ENCODE data around the gene GTF3C6. TPM values are rescaled to one million over a fixed set of nuclear protein-coding genes. Genes with fewer than 3 reads are reported as not detected.

Gene GTF3C6
- total RNA-seq, 1 experiment from 2014 or later = 199 TPM

DNA sequence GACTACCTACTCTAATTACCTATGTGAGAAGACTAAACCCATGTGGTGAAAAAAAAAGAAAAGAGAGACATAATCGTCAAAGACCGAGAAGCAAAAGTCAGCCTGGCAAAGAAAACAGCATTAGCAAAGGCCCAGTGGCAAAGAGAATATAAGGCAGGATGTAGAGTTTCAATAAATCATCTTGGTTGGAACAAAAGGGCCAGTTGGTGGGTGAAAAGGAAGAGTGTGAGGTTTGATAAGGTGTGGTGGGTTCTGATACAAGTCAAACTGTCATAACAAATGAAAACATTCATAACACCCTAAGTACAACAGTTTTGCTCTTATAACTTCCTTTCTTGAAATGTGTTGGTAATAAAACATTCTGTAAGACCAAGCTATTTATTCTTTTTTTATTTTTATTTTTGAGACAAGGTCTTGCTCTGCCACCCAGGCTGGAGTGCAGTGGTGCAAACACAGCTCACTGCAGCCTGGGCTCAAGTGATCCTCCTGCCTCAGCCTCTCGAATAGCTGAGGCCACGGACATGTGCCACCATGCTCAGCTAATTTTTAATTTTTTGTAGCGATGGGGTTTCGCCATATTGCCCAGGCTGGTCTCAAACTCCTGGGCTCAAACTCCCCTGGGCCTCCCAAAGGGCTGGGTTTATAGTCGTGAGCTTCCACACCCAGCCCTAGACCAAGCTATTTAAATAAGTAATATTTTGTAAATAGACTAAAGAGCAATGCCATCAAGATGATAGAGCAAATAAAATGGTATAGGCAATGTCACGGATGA is 18.9 kb upstream of the GTF3C6 start:
- no peaks in the 10 kb centered on the region for H3K9me3 ChIP-seq (ENCODE audit: low read depth, low read length, poor library complexity, severe bottlenecking)
- no peak for DNase-seq (ENCODE audit: low spot score)
- no peaks in the 10 kb centered on the region for H3K36me3 ChIP-seq (ENCODE audit: insufficient read depth, low read length, poor library complexity, severe bottlenecking)
- H3K4me3 ChIP-seq (ENCODE audit: low read depth, low read length, poor library complexity, severe bottlenecking) = no peak overlapping the region
- no peak for TF ChIP-seq EZH2 (IDR thresholded peaks at IDR 0.05; ENCODE audit: borderline replicate concordance, low read depth, low read length, poor library complexity, severe bottlenecking)
- TF ChIP-seq, protein P1, sequence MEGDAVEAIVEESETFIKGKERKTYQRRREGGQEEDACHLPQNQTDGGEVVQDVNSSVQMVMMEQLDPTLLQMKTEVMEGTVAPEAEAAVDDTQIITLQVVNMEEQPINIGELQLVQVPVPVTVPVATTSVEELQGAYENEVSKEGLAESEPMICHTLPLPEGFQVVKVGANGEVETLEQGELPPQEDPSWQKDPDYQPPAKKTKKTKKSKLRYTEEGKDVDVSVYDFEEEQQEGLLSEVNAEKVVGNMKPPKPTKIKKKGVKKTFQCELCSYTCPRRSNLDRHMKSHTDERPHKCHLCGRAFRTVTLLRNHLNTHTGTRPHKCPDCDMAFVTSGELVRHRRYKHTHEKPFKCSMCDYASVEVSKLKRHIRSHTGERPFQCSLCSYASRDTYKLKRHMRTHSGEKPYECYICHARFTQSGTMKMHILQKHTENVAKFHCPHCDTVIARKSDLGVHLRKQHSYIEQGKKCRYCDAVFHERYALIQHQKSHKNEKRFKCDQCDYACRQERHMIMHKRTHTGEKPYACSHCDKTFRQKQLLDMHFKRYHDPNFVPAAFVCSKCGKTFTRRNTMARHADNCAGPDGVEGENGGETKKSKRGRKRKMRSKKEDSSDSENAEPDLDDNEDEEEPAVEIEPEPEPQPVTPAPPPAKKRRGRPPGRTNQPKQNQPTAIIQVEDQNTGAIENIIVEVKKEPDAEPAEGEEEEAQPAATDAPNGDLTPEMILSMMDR (conservative IDR thresholded peaks at IDR 0.05; ENCODE audit: low read depth, low read length) = no peak
- BruUV-seq (replicated peaks) = no TSS peak
- H3K27me3 ChIP-seq (replicated peaks; ENCODE audit: insufficient read depth, low read depth, low read length, poor library complexity) = no peaks in the 10 kb centered on the region
- ChIA-PET POLR2A (ENCODE audit: low non-redundant PET) (no interaction called here), CTCF (no interaction called here)
- no peaks in the 10 kb centered on the region for H3K4me1 ChIP-seq (ENCODE audit: insufficient read depth, low read length, poor library complexity, severe bottlenecking)
- intact Hi-C loops (cut with micrococcal nuclease; ENCODE audit: unreplicated experiment) = no loop called here
- H3K27ac ChIP-seq (ENCODE audit: low read depth, low read length, poor library complexity, severe bottlenecking) = no peak overlapping the region

DNA sequence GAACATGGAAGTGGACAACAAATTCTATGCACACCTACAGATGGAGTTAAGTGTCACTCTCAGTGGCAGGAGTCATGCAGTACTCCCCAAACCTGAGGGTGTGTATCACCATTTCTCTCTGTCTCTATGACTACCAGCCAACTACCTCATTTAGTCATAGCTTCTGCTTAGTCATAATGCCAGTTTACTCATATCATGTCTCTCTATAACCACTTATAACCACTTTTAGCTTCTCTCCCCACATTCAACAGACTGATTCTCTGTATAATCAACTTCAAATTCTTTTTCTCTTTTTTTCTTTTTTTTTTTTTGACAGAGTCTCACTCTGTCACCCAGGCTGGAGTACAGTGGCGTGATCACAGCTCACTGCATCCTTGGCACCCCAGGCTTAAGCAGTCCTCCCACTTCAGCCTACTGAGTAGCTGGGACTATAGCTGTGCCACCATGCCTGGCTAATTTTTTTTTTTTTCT is 13.8 kb upstream of the GTF3C6 start:
- Histone ChIP-seq H3K9me3 (ENCODE audit: low read depth, low read length, poor library complexity, severe bottlenecking) (no peaks in the 10 kb centered on the region), H3K4me1 (ENCODE audit: insufficient read depth, low read length, poor library complexity, severe bottlenecking) (no peaks in the 10 kb centered on the region), H3K27ac (ENCODE audit: low read depth, low read length, poor library complexity, severe bottlenecking) (no peak overlapping the region), H3K36me3 (ENCODE audit: insufficient read depth, low read length, poor library complexity, severe bottlenecking) (no peaks in the 10 kb centered on the region), H3K27me3 (replicated peaks; ENCODE audit: insufficient read depth, low read depth, low read length, poor library complexity) (no peaks in the 10 kb centered on the region), H3K4me3 (ENCODE audit: low read depth, low read length, poor library complexity, severe bottlenecking) (no peak overlapping the region)
- intact Hi-C loops (cut with micrococcal nuclease; ENCODE audit: unreplicated experiment) = no loop called here
- no peak for DNase-seq (ENCODE audit: low spot score)
- ChIA-PET POLR2A (ENCODE audit: low non-redundant PET) (interaction anchor here (0.5 kb wide), 1 partner anchor 272 kb away, joined by 3 read pairs; no protein-coding TSS in a partner anchor), CTCF (interaction anchor here (0.5 kb wide), 1 partner anchor 203 kb away, joined by 3 read pairs; no protein-coding TSS in a partner anchor)
- no TSS peak for BruUV-seq (replicated peaks)
- TF ChIP-seq, protein P1 (conservative IDR thresholded peaks at IDR 0.05; ENCODE audit: low read depth, low read length) = no peak
- TF ChIP-seq EZH2 (IDR thresholded peaks at IDR 0.05; ENCODE audit: borderline replicate concordance, low read depth, low read length, poor library complexity, severe bottlenecking) = no peak

DNA sequence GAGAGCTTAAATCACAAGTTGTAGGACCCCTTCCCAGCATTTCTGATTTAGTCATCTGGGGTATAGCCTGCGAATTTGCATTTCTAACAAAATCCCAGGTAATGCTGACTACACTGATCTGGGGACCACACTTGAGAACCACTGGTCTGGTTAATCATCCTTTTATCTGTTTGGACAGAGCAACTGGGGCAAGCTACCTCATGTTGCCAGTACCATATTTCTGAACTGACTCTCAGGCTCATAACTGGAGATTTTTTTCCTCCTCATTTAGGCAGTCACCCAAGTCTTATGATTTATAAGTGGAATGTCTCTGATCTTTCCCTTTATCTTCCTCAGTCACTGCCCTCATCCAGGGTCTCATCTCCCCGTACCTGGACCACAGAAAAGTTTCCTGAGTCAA is 12.0 kb upstream of the GTF3C6 start:
- no peaks in the 10 kb centered on the region for H3K9me3 ChIP-seq (ENCODE audit: low read depth, low read length, poor library complexity, severe bottlenecking)
- no peak for DNase-seq (ENCODE audit: low spot score)
- no peak for TF ChIP-seq EZH2 (IDR thresholded peaks at IDR 0.05; ENCODE audit: borderline replicate concordance, low read depth, low read length, poor library complexity, severe bottlenecking)
- TF ChIP-seq, protein P1 (conservative IDR thresholded peaks at IDR 0.05; ENCODE audit: low read depth, low read length) = no peak
- H3K4me1 ChIP-seq (ENCODE audit: insufficient read depth, low read length, poor library complexity, severe bottlenecking) = no peaks in the 10 kb centered on the region
- POLR2A ChIA-PET (ENCODE audit: low non-redundant PET) = no interaction called here
- CTCF ChIA-PET = no interaction called here
- no peak overlapping the region for H3K4me3 ChIP-seq (ENCODE audit: low read depth, low read length, poor library complexity, severe bottlenecking)
- H3K27me3 ChIP-seq (replicated peaks; ENCODE audit: insufficient read depth, low read depth, low read length, poor library complexity) = no peaks in the 10 kb centered on the region
- H3K36me3 ChIP-seq (ENCODE audit: insufficient read depth, low read length, poor library complexity, severe bottlenecking) = no peaks in the 10 kb centered on the region
- no TSS peak for BruUV-seq (replicated peaks)
- H3K27ac ChIP-seq (ENCODE audit: low read depth, low read length, poor library complexity, severe bottlenecking) = no peak overlapping the region
- intact Hi-C loops (cut with micrococcal nuclease; ENCODE audit: unreplicated experiment) = no loop called here
